ENCODE results near the gene HP. TPM values are rescaled to one million over a fixed set of nuclear protein-coding genes. Genes with fewer than 3 reads are reported as not detected.

The HP gene
- total RNA-seq, 1 donor from 2014 or later, result not detected

DNA sequence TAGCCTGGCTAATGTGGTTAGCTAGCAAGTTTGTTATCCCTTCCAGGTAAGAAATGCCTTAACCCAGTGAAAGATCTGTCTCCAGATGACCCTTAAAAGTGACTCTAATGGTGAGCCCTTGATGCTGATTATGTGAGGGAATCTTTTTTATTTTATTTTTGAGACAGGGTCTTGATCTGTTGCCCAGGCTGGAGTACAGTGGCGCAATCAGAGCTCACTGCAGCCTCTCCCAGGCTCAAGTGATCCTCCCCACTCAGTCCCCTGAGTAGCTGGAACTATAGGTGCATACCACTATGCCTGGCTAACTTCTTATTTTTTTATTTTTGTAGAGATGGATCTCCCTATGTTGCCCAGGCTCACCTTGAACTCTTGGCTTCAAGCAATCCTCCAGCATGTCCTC lies 10.8 kb upstream of the HP start:
- no peak overlapping the region for H3K27ac Mint-ChIP-seq
- TF ChIP-seq, protein P1, sequence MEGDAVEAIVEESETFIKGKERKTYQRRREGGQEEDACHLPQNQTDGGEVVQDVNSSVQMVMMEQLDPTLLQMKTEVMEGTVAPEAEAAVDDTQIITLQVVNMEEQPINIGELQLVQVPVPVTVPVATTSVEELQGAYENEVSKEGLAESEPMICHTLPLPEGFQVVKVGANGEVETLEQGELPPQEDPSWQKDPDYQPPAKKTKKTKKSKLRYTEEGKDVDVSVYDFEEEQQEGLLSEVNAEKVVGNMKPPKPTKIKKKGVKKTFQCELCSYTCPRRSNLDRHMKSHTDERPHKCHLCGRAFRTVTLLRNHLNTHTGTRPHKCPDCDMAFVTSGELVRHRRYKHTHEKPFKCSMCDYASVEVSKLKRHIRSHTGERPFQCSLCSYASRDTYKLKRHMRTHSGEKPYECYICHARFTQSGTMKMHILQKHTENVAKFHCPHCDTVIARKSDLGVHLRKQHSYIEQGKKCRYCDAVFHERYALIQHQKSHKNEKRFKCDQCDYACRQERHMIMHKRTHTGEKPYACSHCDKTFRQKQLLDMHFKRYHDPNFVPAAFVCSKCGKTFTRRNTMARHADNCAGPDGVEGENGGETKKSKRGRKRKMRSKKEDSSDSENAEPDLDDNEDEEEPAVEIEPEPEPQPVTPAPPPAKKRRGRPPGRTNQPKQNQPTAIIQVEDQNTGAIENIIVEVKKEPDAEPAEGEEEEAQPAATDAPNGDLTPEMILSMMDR (IDR thresholded peaks at IDR 0.05; ENCODE audit: unreplicated experiment), result no peak
- no peaks in the 10 kb centered on the region for H3K4me1 Mint-ChIP-seq
- peaks cover 6% of the 10 kb centered on the region for H3K36me3 Mint-ChIP-seq
- no peak for DNase-seq (ENCODE audit: low spot score in 2 of 2, unreplicated experiment in 2 of 2)
- no peak overlapping the region for H3K4me3 Mint-ChIP-seq
- H3K27me3 Mint-ChIP-seq (ENCODE audit: low read depth), result no peaks in the 10 kb centered on the region
- H3K9me3 Mint-ChIP-seq, result no peaks in the 10 kb centered on the region

DNA sequence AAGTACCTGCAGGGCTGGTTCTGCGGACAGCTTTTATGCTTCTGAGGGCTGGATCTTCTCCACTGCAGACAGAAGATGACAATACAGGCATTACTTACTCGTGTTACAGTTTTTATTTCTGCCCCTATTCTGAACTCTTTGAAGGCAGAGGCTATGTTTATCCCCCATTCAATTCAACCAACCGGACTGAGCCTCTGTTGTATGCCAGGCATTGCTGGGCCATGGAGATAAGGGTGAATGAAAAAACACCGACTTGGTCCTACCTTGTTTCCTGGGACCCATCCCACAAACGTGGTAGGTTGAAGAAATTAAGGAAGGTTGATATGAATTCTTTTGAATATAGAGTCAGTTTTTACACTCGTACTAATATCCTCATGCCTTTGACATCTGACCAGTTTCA lies 10.0 kb upstream of the HP start:
- TF ChIP-seq, protein P1 (IDR thresholded peaks at IDR 0.05; ENCODE audit: unreplicated experiment), result no peak
- no peak overlapping the region for H3K27ac Mint-ChIP-seq
- H3K27me3 Mint-ChIP-seq (ENCODE audit: low read depth), result no peaks in the 10 kb centered on the region
- DNase-seq (ENCODE audit: low spot score in 2 of 2, unreplicated experiment in 2 of 2), result no peak
- peaks cover 6% of the 10 kb centered on the region for H3K36me3 Mint-ChIP-seq
- H3K9me3 Mint-ChIP-seq, result peaks cover 7% of the 10 kb centered on the region
- no peak overlapping the region for H3K4me3 Mint-ChIP-seq
- H3K4me1 Mint-ChIP-seq, result no peaks in the 10 kb centered on the region

DNA sequence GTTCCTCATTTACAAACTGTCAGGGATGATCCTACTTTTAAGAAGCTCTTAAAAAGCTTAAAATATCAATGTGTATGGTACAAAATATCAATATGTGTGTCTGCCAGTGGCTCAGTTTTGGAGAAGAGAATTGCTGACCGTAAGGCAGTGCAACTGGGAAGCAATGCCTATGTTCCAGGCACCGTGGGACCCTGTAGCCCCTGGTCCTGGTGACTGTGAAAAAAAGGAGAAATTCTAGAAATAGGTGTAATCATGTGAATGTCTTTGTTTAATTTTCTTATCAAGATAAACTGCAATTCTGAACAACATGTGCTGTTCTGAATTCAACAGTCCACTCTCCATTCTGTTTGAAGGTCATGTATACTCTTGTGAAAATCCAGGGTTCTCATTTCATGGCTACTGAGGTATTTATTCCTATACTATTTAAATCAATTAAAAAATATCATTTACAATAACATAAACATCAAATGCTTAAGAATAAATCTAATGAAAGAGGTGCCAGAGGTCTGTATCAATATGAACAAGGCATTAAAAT lies 9.4 kb upstream of the HP start:
- TF ChIP-seq, protein P1 (IDR thresholded peaks at IDR 0.05; ENCODE audit: unreplicated experiment), result no peak
- no peaks in the 10 kb centered on the region for H3K27me3 Mint-ChIP-seq (ENCODE audit: low read depth)
- H3K4me3 Mint-ChIP-seq, result no peak overlapping the region
- no peaks in the 10 kb centered on the region for H3K4me1 Mint-ChIP-seq
- peaks cover 7% of the 10 kb centered on the region for H3K36me3 Mint-ChIP-seq
- H3K27ac Mint-ChIP-seq, result no peak overlapping the region
- H3K9me3 Mint-ChIP-seq, result peaks cover 11% of the 10 kb centered on the region
- DNase-seq (ENCODE audit: low spot score in 2 of 2, unreplicated experiment in 2 of 2), result no peak

DNA sequence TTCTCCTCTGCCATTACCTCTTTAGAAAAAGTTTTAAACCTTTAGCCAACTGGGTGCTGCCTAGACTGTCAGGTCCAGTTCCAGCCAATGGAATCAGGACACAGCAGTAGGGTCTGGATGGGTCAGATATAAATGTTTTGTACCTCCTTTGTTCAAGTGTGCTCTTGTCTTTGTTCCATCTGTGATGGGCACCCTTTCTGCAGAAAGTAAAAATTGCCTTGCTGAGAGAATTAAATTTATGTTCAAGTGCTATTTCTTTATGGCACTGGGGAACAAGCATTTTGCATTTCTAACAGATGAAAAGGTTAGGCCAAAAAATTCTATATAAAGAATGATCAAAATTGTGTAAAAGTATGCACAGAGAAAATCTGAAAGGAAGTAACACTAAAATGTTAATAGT lies 5.2 kb upstream of the HP start:
- Mint-ChIP-seq H3K9me3 (peaks cover 14% of the 10 kb centered on the region), H3K27ac (no peak overlapping the region), H3K36me3 (peaks cover 3% of the 10 kb centered on the region), H3K4me1 (no peaks in the 10 kb centered on the region), H3K27me3 (ENCODE audit: low read depth) (peaks cover 10% of the 10 kb centered on the region), H3K4me3 (no peak overlapping the region)
- DNase-seq (ENCODE audit: low spot score in 2 of 2, unreplicated experiment in 2 of 2), result no peak
- TF ChIP-seq, protein P1 (IDR thresholded peaks at IDR 0.05; ENCODE audit: unreplicated experiment), result no peak

DNA sequence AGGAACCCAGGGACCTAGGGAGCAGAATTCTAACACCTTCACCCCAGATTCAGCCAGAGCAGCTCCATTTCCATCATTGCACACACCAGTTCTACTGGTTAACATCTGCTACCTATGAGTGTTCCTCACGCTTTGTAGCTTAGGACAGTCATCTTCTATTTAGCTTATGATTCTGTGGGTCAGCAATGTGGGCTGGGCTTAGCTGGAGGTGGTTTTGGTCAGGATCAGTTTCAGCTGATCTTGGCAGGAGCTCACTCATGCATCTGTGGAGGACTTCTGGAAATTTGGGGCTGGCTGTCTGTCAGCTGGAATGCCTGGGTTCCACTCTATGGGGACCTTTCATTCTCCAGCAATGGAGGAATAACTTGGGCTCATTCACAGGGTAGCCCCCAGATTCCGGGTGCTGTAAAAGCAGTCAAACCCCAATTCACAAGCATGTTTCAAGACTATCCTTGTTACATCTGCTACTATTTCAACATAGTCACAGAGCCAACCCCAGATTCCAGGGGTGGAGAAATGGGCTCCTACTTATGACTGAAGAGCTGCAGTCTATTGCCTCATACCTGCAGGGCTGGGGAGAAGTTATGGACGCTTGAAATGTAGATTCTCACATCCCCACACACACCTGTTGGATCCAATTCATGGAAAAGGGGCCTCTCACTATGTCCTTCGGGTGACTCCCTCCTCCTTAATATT lies 3.4 kb upstream of the HP start:
- peaks cover 3% of the 10 kb centered on the region for H3K36me3 Mint-ChIP-seq
- H3K27me3 Mint-ChIP-seq (ENCODE audit: low read depth), result peaks cover 10% of the 10 kb centered on the region
- TF ChIP-seq, protein P1 (IDR thresholded peaks at IDR 0.05; ENCODE audit: unreplicated experiment), result no peak
- no peak overlapping the region for H3K4me3 Mint-ChIP-seq
- H3K27ac Mint-ChIP-seq, result no peak overlapping the region
- no peaks in the 10 kb centered on the region for H3K4me1 Mint-ChIP-seq
- H3K9me3 Mint-ChIP-seq, result peaks cover 14% of the 10 kb centered on the region
- DNase-seq (ENCODE audit: low spot score in 2 of 2, unreplicated experiment in 2 of 2), result no peak

All from mesothelial cell of epicardium (in vitro differentiated cells).